ENCODE results near the gene PPME1.
"Not testable (repeated sequence)": the region's sequence is repeated elsewhere in the genome, so short reads cannot be mapped to it uniquely, and the experiment has no call there.

The PPME1 gene

GRCh38 chr11:74170694-74171629 is at the start of gene PPME1, which contains the start of gene C2CD3:
Gene PPME1 (plus strand): TSS chr11:74171289. CDS start chr11:74171422, 133 bp downstream.
Gene C2CD3 (minus strand): TSS chr11:74171002. CDS start chr11:74170792, 210 bp downstream.
- DNase-seq = peak; percentile 87

GRCh38 chr11:74121804-74122203 is 49.3 kb upstream of the PPME1 start:
- DNase-seq = no peak

- no peak for DNase-seq
These were observed 48.1 kb upstream of the PPME1 start for GRCh38 chr11:74123008-74123448.

GRCh38 chr11:74129121-74129520 is 42.0 kb upstream of the PPME1 start:
- DNase-seq = not testable (repeated sequence)

GRCh38 chr11:74132833-74133232 is 38.3 kb upstream of the PPME1 start:
- no peak for DNase-seq

- no peak for DNase-seq
These were observed 37.7 kb upstream of the PPME1 start for GRCh38 chr11:74133436-74133835.

GRCh38 chr11:74134661-74135060 is 36.4 kb upstream of the PPME1 start:
- DNase-seq = no peak

- no peak for DNase-seq
These were observed 35.8 kb upstream of the PPME1 start for GRCh38 chr11:74135127-74135840.

GRCh38 chr11:74138021-74138420 is 33.1 kb upstream of the PPME1 start:
- no peak for DNase-seq

- DNase-seq = no peak
These were observed 32.5 kb upstream of the PPME1 start for GRCh38 chr11:74138572-74138971.

- no peak for DNase-seq
These were observed 31.8 kb upstream of the PPME1 start for GRCh38 chr11:74139151-74139918.

GRCh38 chr11:74139919-74140431 is 31.1 kb upstream of the PPME1 start:
- DNase-seq = not testable (repeated sequence)

- no peak for DNase-seq
These were observed 29.8 kb upstream of the PPME1 start for GRCh38 chr11:74141241-74141695.

GRCh38 chr11:74141908-74142307 is 29.2 kb upstream of the PPME1 start:
- no peak for DNase-seq

- no peak for DNase-seq
These were observed 28.5 kb upstream of the PPME1 start for GRCh38 chr11:74142624-74143023.

GRCh38 chr11:74144592-74144991 is 26.5 kb upstream of the PPME1 start:
- no peak for DNase-seq

GRCh38 chr11:74147199-74147929 is 23.7 kb upstream of the PPME1 start:
- DNase-seq = no peak

- no peak for DNase-seq
These were observed 17.9 kb upstream of the PPME1 start for GRCh38 chr11:74153224-74153623.

- DNase-seq = no peak
These were observed 16.3 kb upstream of the PPME1 start for GRCh38 chr11:74154620-74155281.

GRCh38 chr11:74157169-74157568 is 13.9 kb upstream of the PPME1 start:
- DNase-seq = peak; percentile 47

- no peak for DNase-seq
These were observed 11.4 kb upstream of the PPME1 start for GRCh38 chr11:74159642-74160041.

Measured in NCI-H2171 (cell line).